Activated T-cell treated with anti-CD3 and anti-CD28 coated beads, Interleukin-2, amount 50 U/mL, for 1 hour (primary cell): ENCODE measurements around the gene KIF14.

Experiments
- DNase-seq: peaks from one replicate; pipeline ENCODE4 v3.0.0-alpha.2; 2020

The KIF14 gene, protein sequence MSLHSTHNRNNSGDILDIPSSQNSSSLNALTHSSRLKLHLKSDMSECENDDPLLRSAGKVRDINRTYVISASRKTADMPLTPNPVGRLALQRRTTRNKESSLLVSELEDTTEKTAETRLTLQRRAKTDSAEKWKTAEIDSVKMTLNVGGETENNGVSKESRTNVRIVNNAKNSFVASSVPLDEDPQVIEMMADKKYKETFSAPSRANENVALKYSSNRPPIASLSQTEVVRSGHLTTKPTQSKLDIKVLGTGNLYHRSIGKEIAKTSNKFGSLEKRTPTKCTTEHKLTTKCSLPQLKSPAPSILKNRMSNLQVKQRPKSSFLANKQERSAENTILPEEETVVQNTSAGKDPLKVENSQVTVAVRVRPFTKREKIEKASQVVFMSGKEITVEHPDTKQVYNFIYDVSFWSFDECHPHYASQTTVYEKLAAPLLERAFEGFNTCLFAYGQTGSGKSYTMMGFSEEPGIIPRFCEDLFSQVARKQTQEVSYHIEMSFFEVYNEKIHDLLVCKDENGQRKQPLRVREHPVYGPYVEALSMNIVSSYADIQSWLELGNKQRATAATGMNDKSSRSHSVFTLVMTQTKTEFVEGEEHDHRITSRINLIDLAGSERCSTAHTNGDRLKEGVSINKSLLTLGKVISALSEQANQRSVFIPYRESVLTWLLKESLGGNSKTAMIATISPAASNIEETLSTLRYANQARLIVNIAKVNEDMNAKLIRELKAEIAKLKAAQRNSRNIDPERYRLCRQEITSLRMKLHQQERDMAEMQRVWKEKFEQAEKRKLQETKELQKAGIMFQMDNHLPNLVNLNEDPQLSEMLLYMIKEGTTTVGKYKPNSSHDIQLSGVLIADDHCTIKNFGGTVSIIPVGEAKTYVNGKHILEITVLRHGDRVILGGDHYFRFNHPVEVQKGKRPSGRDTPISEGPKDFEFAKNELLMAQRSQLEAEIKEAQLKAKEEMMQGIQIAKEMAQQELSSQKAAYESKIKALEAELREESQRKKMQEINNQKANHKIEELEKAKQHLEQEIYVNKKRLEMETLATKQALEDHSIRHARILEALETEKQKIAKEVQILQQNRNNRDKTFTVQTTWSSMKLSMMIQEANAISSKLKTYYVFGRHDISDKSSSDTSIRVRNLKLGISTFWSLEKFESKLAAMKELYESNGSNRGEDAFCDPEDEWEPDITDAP (N-terminal part only)

GRCh38 chr1:200620273-200621131 lies at the start of gene KIF14:
Gene KIF14 (minus strand): TSS chr1:200620751. CDS start chr1:200618723, 2,028 bp downstream.
- peak; percentile 88 for DNase-seq

DNA sequence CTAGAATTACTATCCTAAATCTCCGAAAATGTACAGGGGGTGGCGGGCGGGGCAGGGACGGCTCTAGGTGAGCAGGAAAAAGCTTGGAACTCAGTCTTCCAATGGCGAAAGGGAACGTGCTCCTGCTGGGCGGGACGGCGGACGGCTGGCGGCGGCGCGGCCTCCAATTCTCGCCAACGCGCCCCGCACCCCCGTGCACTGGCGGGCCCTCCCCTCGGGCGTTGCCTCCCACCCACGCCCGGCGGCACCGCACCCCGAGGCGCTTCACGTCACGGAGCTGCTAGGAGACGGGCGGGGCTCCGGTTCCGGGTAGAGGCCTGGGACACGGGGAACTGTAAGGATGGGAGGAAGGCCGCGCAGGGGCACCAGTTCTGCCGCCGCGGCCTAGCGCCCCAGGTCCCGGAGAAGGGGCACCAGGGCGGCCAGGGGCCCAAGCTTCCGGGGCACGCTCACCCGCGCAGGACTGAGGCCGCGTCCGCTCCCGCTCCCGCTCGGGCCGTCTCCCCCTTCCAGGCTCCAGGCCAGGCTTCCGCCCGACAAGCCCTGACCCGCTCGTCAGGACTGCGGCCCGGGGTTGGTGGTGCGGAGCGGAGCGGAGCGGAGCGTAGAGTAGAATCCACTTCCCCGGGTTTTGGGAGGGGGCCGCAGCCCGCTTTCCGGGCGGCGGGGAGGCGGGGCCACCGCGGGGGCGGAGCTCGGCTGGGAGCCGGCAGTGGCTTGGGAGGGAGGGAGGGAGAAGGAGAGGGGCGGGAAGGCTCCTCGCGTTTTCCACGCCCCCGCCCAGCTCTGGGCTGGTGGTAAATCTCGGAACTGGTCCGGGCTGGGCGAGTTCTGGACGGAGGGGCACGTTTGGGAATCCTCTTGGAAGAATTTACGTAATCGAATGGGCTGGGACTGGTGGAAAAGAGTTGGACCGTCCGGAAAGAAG lies 49.0 kb upstream of the KIF14 start, which contains the start of gene DDX59:
DDX59 (minus strand) TSS at position 594 of the 928 bp plus-strand sequence. CDS start 3,167 bp downstream, outside the sequence.
- DNase-seq, result peak; percentile 93

DNA sequence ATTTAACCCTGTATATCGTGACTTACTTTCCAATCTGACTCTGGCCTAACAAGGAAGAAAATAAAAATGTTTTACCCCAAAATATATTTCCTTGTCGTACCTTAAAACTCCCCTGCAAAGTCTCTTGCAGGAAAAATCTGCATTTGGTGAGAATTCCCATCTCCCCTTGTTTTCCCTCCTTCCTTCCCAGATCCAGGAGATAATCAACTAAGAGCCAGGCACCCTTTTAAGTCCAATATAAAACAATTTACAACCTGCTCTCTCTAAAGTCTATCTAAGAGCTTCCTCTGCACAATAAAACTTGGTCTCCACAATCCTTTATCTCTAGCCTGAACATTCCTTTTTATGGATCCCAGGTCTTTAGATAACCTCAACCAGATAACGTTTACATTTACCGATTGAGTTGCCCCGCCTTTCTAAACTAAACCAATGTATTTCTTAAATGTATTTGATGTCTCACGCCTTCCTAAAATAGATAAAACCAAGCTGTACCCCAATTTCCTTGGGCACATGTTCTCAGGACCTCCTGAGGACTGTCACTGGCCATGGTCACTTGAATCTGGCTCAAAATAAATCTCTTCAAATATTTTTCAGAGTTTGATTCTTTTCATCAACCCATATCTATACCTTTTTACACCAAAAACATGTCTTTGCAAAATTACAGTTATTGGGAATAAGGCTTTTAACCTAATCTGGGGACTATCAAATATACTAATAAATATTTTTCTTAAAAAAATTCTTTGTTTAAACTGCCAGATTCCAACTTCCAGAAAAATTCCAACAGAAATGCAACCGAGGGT lies 48.2 kb upstream of the KIF14 start:
- no peak for DNase-seq

- no peak for DNase-seq
Measured at GRCh38 chr1:200666309-200666708, 45.8 kb upstream of the KIF14 start.

- DNase-seq, result no peak
Measured at GRCh38 chr1:200665861-200666260, 45.3 kb upstream of the KIF14 start.

- DNase-seq, result no peak
Measured at GRCh38 chr1:200660719-200661118, 40.2 kb upstream of the KIF14 start.

GRCh38 chr1:200659269-200659668 lies 38.7 kb upstream of the KIF14 start:
- no peak for DNase-seq

DNA sequence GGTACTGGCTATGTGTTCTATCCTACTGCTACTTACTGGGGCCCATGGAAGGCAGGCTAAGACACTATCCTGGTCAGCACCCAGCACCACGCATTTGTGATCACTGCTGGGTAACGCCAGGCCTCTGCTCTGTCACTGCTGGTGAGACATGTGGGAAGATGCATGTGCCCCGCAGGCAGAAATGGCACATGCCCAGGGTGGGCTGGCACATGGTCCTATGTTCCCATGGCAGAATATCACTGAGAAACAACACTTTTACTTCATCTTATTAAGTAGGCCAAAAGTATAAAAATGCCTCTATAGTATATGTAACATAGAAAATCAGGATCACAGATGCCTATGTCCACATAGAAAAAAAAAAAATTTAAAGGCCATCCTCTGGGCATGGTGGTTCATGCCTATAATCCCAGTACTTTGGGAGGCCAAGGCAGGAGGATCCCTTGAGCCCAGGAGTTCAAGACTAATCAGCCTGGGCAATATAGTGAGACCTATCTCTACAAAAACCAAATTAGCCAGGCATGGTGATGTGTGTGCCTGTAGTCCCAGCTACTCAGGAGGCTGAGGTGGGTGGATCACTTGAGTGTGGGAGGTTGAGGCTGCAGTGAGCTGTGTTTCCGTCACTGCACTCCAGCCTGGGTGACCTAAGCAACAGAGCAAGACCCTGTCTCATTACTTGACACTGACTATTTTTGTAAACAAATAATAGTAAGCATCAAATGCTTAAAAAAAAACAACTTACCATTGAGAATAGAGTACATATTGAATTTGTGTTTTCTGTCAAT lies 37.7 kb upstream of the KIF14 start:
- DNase-seq, result no peak

DNA sequence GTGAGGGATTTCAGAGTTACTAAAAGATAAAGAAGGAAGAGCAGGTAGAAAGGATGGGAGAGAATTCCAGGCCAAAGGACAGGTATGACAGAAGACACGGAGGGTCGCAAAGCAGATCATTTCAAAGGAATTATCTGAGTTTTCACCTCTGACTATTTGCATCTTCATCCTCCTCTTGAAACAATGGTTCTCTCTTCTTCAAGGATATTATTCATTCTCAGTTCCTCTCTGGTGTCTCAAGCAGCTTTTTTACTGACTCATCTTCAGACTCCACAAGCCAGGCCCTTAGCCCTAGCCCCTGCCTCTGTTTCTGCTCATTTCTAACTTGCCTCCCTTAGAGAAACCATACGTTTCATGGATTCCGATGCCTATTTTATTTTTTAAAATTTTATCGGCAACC lies 34.1 kb upstream of the KIF14 start:
- DNase-seq, result no peak

DNA sequence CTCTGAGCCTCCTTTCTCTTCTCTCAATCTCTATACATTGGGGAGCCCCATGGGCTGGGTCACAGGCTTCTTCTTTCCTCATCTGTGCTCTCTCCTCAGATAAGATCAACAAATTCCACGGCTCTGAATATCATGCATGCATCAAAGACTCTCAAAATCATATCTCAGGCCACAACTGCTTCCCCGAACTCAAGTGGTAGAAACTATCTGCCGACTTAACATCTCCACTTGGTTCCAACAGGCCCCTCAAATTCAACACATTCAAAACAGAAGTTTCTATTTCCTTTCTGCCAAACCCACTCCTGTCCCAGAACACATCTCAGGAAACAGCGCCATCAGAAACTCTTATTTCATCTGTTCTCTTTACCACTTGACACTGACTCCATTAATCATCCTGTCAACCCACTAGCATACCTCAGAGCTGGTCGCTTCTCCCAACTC lies 32.5 kb upstream of the KIF14 start:
- no peak for DNase-seq

GRCh38 chr1:200652378-200652777 lies 31.8 kb upstream of the KIF14 start:
- DNase-seq, result no peak

DNA sequence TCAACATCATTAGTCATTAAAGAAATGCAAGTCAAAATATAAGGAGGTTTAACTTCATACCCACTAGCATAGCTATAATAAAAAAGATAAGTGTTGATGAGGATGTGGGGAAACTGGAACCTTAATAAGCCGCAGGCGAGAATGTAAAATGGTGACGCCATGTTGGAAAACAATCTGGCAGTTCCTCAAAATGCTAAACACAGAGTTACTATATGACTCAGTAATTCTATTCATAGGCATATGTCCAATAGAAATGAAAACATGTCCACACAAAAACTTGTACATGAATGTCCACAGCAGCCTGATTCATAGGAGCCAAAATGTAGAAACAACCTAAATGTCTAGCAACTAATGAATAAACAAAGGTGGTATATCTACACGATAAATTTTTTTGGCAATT lies 26.0 kb upstream of the KIF14 start:
- no peak for DNase-seq

DNA sequence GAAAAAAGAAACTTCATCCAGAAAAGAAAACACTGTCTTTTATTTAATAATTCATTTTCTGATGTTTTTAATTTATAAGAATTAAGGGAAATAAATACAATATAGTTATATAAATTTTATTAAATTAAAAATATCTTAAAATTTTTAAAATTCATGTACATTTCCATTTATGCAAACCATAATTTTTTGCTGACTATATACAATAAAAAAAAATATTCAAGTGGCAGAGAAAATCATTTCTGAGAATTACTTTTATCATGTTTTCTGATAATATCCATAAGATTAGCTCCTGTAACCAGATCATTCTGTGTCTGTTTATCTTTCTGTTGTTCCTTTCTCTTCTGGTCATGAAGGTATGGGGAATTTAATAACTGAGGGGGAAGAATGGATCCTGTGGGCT lies 23.5 kb upstream of the KIF14 start:
- no peak for DNase-seq

DNA sequence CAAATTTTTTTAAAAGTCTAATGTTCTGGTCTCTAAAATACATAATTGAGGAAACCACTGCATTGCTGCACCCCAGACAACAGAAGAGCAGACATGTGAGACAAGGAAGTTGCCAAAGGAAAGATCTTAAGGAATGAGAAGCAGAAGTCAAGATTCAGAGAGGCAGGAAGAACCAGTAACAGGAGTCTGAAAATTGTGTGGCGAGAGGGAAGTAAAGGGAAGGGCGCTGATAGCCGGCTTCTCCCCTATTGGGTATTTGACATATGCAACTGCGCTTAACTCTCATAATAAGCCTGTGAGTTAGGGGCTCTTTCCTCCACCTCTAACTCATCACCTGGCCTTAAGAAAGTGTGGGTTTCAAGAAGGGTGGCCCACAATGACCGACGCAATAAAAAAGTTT lies 21.9 kb upstream of the KIF14 start:
- no peak for DNase-seq

DNA sequence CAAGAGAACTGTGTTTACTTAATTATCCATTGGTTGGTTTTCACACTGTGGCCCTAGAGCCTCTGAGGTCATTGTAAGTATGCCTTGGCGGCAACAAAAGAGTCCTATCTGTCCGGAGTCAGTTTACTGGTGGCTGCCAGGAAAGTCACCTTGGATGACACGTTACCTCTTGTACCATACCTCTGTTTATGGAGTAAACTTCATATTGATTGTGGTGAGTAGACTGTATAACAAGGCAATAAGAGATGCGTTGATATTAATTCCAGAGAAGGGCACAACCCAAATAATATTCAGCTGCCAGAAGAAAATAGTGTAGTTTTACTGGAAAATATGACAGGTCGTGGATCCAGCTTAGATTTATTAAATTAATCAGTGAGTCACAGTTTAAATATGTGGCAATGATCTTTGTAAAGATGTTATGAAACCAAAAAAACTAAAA lies 20.4 kb upstream of the KIF14 start:
- DNase-seq, result no peak

DNA sequence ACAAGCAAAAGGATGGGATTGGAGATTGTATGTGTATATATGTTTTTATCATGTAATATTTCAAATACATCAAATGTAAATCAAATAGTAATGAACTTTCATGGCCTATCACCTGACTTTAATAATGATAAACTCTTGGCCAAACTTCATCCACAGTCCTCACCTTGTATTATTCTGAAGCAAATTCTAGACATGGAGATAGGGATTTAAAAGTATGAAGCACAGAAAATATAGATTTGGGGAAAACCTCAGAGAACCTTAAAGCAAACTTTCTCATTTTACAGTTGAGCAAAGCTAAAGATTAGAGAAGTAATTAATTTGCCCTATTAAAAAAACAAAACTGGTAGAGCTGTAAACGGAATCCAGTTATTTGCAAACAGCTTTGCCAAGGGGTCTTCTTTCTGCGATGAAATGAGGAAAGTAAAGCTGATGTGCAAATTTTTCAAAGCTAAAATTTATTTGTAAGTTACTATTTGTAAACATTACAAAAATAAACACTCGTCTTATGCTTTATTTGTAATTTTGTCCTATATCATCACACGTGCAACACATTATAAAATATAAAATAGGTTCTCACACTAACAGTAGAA lies 19.9 kb upstream of the KIF14 start:
- no peak for DNase-seq

DNA sequence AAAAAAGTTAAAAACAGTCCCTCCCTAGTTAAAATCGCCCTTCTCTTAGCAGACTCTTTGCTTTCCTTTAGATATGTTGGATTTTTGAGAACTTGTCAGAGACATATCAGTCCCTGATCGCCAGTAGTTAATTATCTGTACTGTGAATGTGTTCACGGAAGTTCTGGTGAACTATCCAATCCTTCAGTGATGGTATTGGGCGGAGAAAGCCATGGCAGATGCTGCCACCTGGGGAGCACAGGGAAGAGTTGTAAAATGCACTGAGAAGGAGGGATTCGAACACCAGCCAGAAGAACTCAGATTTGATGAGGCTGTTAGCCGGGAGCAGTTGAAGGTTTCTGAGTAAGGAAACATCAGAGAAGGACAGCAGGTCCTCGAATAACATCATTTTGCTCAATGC lies 17.5 kb upstream of the KIF14 start:
- DNase-seq, result no peak

- no peak for DNase-seq
Measured at GRCh38 chr1:200636681-200637080, 16.1 kb upstream of the KIF14 start.
